Measurements from ENCODE around the gene EXD2.

DNA sequence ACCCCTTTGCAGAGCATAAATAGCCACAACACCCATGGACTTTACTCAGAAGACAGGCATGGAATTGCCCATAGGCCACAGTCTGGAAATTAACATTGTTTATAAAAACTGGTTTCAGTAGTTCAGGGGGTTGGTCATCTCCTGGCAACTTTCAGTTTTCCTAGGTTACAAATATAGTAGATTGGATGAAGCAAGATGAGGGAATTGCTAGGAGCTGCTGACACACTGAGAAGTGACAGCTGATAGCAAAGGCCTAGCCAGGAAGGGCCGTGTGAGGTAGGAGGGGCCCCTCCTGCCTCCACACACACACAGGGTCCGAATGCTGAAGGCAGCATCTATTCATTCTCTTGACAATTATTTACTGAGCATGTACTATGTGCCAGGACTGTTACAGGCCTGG lies 76.9 kb downstream of the EXD2 start:
- TF ChIP-seq, protein P1, sequence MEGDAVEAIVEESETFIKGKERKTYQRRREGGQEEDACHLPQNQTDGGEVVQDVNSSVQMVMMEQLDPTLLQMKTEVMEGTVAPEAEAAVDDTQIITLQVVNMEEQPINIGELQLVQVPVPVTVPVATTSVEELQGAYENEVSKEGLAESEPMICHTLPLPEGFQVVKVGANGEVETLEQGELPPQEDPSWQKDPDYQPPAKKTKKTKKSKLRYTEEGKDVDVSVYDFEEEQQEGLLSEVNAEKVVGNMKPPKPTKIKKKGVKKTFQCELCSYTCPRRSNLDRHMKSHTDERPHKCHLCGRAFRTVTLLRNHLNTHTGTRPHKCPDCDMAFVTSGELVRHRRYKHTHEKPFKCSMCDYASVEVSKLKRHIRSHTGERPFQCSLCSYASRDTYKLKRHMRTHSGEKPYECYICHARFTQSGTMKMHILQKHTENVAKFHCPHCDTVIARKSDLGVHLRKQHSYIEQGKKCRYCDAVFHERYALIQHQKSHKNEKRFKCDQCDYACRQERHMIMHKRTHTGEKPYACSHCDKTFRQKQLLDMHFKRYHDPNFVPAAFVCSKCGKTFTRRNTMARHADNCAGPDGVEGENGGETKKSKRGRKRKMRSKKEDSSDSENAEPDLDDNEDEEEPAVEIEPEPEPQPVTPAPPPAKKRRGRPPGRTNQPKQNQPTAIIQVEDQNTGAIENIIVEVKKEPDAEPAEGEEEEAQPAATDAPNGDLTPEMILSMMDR (IDR thresholded peaks at IDR 0.05) = no peak
- no peak for TF ChIP-seq POLR2AphosphoS5 (IDR thresholded peaks at IDR 0.05)
